GM18499 (cell line): ENCODE data around the gene HPCA.

Experiments
- ATAC-seq: cut with Tn5 transposase; IDR thresholded peaks from one replicate; pipeline ENCODE4 v1.9.1; 2021; ENCODE audit warnings: moderate number of reproducible peaks; ENCODE audit not compliant: insufficient read depth, unreplicated experiment

The HPCA gene

GRCh38 chr1:32886004-32886827 is at the start of gene HPCA:
HPCA (plus strand) TSS chr1:32886491; CDS start chr1:32888899, 2,408 bp downstream.
- no peak for ATAC-seq

- no peak for ATAC-seq
Measured at GRCh38 chr1:32848354-32849063, 37.8 kb upstream of the HPCA start.

GRCh38 chr1:32855861-32856617 is 30.3 kb upstream of the HPCA start:
- ATAC-seq, result no peak

DNA sequence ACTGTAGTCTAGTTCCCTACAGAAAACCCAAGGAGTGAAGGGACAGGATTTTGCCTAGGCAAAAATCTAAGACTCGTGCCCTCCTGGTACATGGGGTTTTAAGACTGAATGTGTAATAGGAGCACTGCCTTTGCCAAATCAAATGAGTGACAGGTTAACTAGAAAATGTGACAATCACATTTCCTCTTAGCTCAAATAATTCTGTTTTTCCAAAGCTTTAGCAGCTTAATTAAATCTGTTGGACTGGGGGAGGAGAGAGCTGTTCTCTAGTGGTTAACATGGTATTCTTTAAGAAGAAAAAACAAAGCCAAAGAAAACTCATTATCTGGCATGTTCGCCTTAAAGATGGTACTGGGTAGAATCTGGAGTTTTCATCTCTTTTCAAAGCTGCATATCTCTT is 28.2 kb upstream of the HPCA start:
- no peak for ATAC-seq

GRCh38 chr1:32858791-32859190 is 27.5 kb upstream of the HPCA start:
- no peak for ATAC-seq

GRCh38 chr1:32859915-32860314 is 26.4 kb upstream of the HPCA start:
- no peak for ATAC-seq

- ATAC-seq, result no peak
Measured at GRCh38 chr1:32860566-32860965, 25.7 kb upstream of the HPCA start.

DNA sequence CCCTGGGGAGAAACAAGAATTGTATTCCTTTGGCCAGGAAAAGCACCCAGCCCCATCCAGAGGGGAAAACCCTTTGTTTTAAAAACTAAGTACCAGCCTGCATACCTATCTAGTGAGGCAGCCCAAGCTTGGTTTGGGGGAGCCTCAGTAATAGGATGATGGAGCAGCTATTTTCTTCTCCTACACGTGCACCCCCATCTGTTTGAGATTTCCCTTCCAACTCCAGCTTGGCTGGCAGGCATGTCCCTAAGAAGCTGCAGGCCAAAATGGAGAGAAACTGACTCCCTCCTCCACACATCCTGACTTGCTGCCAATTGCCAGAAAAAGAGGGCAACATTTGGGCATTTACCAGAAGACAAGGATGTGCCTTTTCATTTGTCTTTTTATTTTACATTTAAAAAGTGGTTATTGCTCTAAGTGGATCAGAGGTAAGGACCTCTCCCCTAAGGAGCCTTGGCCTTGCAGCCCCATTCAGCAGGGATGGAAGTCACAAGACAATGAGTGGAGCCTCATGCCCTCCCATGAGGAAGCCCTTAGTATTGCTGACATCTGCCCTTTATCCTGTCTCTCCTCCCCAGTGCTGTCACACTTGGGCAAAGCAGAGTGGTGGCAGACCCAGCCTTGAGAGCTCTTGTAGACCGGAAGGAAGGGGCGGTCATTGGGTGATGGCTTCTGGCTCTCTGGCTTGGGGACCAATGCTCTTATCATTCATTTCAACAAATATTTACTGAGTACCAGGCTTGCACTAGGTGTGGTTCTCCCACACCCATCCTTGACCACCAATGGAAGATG is 24.2 kb upstream of the HPCA start:
- no peak for ATAC-seq

DNA sequence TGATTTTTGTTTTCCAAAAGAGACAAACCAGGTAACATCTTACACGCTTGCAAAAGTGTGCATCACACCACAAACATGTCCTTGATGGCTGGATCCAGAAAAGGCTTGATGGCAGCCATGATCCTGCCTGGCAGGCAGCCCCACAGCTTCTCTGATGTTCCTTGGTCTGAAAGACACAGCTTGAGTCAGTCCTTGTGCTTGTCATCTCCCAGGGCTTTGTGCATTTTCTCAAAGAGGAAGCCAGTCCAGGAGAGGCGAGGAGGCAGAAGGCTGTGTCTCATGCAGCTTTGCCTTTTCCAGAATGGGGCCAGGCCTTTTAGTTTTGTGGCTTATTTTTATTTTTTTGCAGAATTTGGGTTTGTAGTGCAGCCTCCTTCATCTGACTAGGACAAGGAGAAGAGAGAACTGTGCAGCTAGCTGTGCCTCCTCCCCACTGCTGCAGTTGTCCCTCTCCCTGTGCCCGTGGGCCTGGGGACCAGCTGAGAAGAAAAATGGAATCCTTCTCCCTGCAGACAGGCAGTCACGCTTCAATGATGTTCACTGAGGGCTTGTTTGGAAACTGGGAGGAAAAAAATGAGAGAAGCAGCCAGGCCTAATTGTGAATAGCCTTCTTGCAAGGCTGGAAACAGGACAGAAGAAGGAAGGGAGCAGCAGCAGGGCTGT is 22.9 kb upstream of the HPCA start:
- ATAC-seq, result no peak

DNA sequence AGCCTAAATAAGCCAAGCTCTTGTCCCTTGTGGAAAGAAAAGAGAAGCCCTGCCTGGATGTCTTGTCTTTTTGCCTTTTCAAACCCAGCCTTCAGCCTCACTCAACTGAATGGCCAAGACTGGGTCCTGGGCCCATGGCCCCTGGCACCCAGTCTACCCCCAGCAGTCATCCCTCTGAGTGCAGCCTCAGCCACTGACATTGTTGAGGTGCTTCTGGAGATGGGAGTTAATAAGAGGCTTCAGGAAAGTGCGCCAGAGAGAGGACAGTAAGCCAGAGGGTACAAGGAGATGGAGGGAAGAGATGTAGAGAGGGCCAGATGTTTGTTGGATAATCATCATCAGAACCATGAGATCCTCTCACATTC is 22.4 kb upstream of the HPCA start:
- no peak for ATAC-seq

DNA sequence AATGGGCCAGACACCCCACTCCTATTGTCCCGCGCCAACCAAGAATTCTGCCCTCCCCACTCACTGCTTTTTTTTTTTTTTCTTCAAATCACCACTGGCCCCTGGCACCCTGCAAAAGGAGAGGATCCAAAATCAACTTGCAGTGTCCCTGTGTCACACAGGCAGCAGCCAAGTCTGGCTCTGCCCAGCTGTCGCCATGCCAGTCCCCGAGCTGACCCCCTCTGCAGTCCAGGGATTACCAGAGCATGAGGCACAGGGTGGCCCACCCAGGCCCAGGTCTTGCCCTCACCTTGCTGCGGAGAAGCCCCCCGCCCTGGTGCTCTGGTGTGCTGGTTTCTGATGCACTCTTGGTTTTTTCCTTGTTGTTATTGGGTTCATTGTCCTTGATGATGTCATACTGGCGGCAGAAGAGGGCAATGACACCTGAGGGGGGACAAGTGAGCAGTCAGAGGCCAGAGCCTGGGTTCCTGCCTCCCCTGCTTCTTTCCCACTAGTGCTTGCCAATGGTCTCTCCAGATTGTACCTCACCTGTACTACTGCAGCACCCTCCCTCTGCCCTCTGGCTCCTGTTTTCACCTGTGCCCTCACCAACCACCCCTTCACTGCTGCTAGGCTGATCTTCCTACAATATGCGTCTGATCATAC is 21.8 kb upstream of the HPCA start:
- no peak for ATAC-seq

GRCh38 chr1:32865639-32866405 is 20.5 kb upstream of the HPCA start:
- no peak for ATAC-seq

GRCh38 chr1:32867151-32867550 is 19.1 kb upstream of the HPCA start:
- ATAC-seq, result no peak

DNA sequence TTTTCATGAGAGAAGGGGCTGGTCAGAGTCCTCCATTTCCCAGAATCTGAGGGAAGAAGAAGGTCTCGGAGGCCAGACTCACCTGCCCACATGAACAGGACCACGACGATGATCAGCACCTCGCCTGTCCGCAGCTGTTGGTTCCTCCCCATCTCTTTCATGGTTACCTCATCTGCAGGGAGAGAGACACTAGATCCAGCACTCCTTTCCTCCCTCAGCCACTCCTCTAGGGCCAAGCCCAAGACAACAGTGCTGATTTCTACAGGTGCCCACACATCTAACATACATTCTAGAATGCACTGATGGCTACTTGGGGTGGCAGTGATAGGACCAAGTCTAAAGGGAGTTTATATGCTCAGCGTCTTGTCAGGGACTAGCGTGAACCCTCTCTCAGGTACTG is 18.6 kb upstream of the HPCA start:
- no peak for ATAC-seq

GRCh38 chr1:32868085-32868484 is 18.2 kb upstream of the HPCA start:
- no peak for ATAC-seq

- no peak for ATAC-seq
Measured at GRCh38 chr1:32868806-32869455, 17.4 kb upstream of the HPCA start.

GRCh38 chr1:32869923-32870614 is 16.2 kb upstream of the HPCA start:
- ATAC-seq, result no peak
